Transverse colon (tissue), 4 donors: ENCODE data around the gene ARAP2. TPM values are rescaled to one million over a fixed set of nuclear protein-coding genes. Genes with fewer than 3 reads are reported as not detected.

Experiments
- DNase-seq: peaks from one replicate; pipeline ENCODE4 v3.0.0-alpha.2; 2019
- H3K27ac ChIP-seq, 4 donors: fragments of 200-600 bp; sonication (generic); 2 replicates each; pipeline ENCODE4 v1.5.1; 2016 to 2018; ENCODE audit warnings: inconsistent platforms in 4 of 4
- H3K27me3 ChIP-seq: fragments of 200-600 bp; sonication (generic); 2 replicates; pipeline ENCODE4 v1.5.1; 2017; ENCODE audit warnings: inconsistent platforms
- H3K36me3 ChIP-seq, 4 donors: fragments of 200-600 bp; sonication (generic); 2 replicates each; pipeline ENCODE4 v1.5.1; 2017 to 2019; ENCODE audit warnings: inconsistent platforms in 4 of 4
- H3K4me1 ChIP-seq, 4 donors: fragments of 200-600 bp; sonication (generic); 2 replicates each; pipeline ENCODE4 v1.5.1; 2017 to 2020; ENCODE audit warnings: inconsistent platforms in 4 of 4
- H3K4me3 ChIP-seq, 4 donors: fragments of 200-600 bp; sonication (generic); 1 replicate in 1 of 4; 2 replicates in 3 of 4; pipeline versions ENCODE4 v1.5.1 to v1.6.1; 2017 to 2019; ENCODE audit warnings: inconsistent platforms in 4 of 4
- H3K9me3 ChIP-seq, 2 donors: fragments of 200-600 bp; sonication (generic); 2 replicates each; pipeline ENCODE4 v1.5.1; 2017 to 2019; ENCODE audit warnings: inconsistent platforms in 2 of 2
- EP300 ChIP-seq: sonication (generic); formaldehyde crosslinking; IDR thresholded peaks from one replicate; pipeline ENCODE4 v1.6.1; 2017; ENCODE audit warnings: antibody characterized with exemption, low read depth
- POLR2A ChIP-seq: fragments of 450-650 bp; IDR thresholded peaks from one replicate; pipeline ENCODE4 v1.6.1; 2016; ENCODE audit warnings: antibody characterized with exemption, mild to moderate bottlenecking, moderate library complexity
- POLR2AphosphoS5 ChIP-seq, 3 donors: sonication (generic); formaldehyde crosslinking; IDR thresholded peaks; one replicate each; pipeline ENCODE4 v1.6.1; 2016; ENCODE audit warnings: antibody characterized with exemption in 3 of 3
- WGBS, 2 donors: methylation state at CpG; one replicate each; pipeline ENCODE4 v1.1.5; 2018; ENCODE audit warnings: low coverage in 1 of 2; 5-methylcytosine and 5-hydroxymethylcytosine counted together
- in situ Hi-C, 4 donors: fragments of 200-750 bp; cut with MboI; loops; one replicate each; pipeline versions ENCODE4 v1.15.0 to v1.15.1; 2017; ENCODE audit warnings: low sequenced_read_pairs in 3 of 4, low pct_ligation_motif_present in 1 of 4, low pct_unique_long_range_greater_than_20kb in 1 of 4
- intact Hi-C: fragments of 100-400 bp; cut with DNase I; formaldehyde crosslinking; loops from one replicate; pipeline ENCODE4 v1.15.1; 2023; ENCODE audit warnings: low total_unique reads
- total RNA-seq, 4 donors: library from RNA; depleted of rRNA; stranded (reverse); fragments of >200 nt; gene quantifications; one replicate each; pipeline ENCODE4 v1.1.0, GENCODE V29; 2016
- TF ChIP-seq, protein P1 (sequence below), 5 experiments: fragments of 200-600 bp in 3 of 5; fragments of 450-650 bp in 2 of 5; sonication (generic) in 3 of 5; IDR thresholded peaks; 1 replicate in 2 of 5; 2 replicates in 3 of 5; pipeline ENCODE4 v1.5.1; 2016 to 2017; ENCODE audit warnings: antibody characterized with exemption in 5 of 5, inconsistent platforms in 3 of 5, mild to moderate bottlenecking in 2 of 5, moderate library complexity in 1 of 5

Gene ARAP2
- total RNA-seq, 4 donors from 2014 or later = 42.3 to 108 (median 50.3) TPM

- intact Hi-C loops = no loop called here
These were observed 110.7 kb downstream of the ARAP2 start for GRCh38 chr4:36133658-36134057.

DNA sequence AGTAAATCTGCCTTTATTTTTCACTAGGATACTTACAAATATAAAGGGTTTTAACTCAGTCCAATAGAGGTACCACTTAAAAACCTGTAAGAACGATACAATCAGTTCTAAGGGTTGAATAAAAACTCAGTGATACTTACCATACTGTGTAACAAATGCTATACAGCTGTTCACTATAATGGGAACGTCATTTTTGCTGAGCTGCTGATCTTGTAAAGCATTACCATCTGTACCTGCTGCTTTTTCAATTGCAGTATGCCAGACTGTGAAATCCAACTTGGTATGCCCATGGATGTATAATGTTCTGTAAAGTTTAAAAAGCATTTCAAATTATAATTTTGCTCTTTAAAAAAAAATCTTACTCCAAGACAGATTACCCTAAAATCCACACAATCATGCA is 111.2 kb downstream of the ARAP2 start:
- DNase-seq = no peak
- 83 to 84% methylated on average over 2 of the region's 2 CpGs for WGBS, 2 donors
- H3K4me3 ChIP-seq = no peak overlapping the region
- no peaks in the 10 kb centered on the region for H3K4me1 ChIP-seq
- TF ChIP-seq POLR2AphosphoS5 (IDR thresholded peaks at IDR 0.05) = no peak
- no peak for TF ChIP-seq POLR2A
- no peak for TF ChIP-seq EP300
- TF ChIP-seq, protein P1, sequence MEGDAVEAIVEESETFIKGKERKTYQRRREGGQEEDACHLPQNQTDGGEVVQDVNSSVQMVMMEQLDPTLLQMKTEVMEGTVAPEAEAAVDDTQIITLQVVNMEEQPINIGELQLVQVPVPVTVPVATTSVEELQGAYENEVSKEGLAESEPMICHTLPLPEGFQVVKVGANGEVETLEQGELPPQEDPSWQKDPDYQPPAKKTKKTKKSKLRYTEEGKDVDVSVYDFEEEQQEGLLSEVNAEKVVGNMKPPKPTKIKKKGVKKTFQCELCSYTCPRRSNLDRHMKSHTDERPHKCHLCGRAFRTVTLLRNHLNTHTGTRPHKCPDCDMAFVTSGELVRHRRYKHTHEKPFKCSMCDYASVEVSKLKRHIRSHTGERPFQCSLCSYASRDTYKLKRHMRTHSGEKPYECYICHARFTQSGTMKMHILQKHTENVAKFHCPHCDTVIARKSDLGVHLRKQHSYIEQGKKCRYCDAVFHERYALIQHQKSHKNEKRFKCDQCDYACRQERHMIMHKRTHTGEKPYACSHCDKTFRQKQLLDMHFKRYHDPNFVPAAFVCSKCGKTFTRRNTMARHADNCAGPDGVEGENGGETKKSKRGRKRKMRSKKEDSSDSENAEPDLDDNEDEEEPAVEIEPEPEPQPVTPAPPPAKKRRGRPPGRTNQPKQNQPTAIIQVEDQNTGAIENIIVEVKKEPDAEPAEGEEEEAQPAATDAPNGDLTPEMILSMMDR (IDR thresholded peaks at IDR 0.05) = no peak
- no peaks in the 10 kb centered on the region for H3K9me3 ChIP-seq
- H3K27me3 ChIP-seq = no peaks in the 10 kb centered on the region
- H3K36me3 ChIP-seq = no peaks in the 10 kb centered on the region
- no peak overlapping the region for H3K27ac ChIP-seq
- in situ Hi-C loops (no loop called here), intact Hi-C loops (no loop called here)

More at GRCh38 chr4:36133658-36134057, 110.7 kb downstream of the ARAP2 start:
- DNase-seq = no peak
- Histone ChIP-seq H3K9me3 (no peaks in the 10 kb centered on the region), H3K27ac (no peak overlapping the region), H3K4me1 (no peaks in the 10 kb centered on the region), H3K36me3 (no peaks in the 10 kb centered on the region), H3K4me3 (no peak overlapping the region), H3K27me3 (no peaks in the 10 kb centered on the region)
- in situ Hi-C loops = no loop called here
- WGBS, 2 donors = 87 to 95% methylated on average over 3 of the region's 3 CpGs
- TF ChIP-seq, protein P1 (IDR thresholded peaks at IDR 0.05) = no peak
- TF ChIP-seq POLR2A (no peak), EP300 (no peak), POLR2AphosphoS5 (IDR thresholded peaks at IDR 0.05) (no peak)

DNA sequence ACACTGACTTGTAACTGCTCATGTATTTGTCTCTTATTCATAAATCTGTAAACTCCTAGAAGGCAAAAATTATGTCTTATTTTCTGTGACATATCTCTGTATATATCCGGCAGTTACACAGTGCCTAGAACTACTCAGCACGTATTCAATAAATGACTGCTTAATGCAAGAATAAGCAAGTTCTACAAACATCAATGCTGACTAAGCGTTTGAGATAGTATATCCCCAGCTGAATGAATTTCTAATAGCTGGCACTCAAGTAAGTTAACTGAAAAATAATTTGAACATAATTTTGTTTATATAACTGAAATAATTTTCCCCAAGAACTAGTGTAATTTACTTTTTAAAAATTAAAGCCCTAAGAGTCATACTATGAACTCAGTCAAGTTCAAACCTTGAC is 113.7 kb downstream of the ARAP2 start:
- 94 to 95% methylated on average over 3 of the region's 3 CpGs for WGBS, 2 donors
- intact Hi-C loops (no loop called here), in situ Hi-C loops (no loop called here)
- H3K27me3 ChIP-seq = no peaks in the 10 kb centered on the region
- H3K36me3 ChIP-seq = peaks cover 0 to 3% (median 0%) of the 10 kb centered on the region in 4 donors
- DNase-seq = no peak
- H3K9me3 ChIP-seq = no peaks in the 10 kb centered on the region
- no peaks in the 10 kb centered on the region for H3K4me1 ChIP-seq
- no peak overlapping the region for H3K27ac ChIP-seq
- TF ChIP-seq EP300 = no peak
- TF ChIP-seq, protein P1 (IDR thresholded peaks at IDR 0.05) = no peak
- no peak for TF ChIP-seq POLR2A
- TF ChIP-seq POLR2AphosphoS5 (IDR thresholded peaks at IDR 0.05) = no peak
- no peak overlapping the region for H3K4me3 ChIP-seq

DNA sequence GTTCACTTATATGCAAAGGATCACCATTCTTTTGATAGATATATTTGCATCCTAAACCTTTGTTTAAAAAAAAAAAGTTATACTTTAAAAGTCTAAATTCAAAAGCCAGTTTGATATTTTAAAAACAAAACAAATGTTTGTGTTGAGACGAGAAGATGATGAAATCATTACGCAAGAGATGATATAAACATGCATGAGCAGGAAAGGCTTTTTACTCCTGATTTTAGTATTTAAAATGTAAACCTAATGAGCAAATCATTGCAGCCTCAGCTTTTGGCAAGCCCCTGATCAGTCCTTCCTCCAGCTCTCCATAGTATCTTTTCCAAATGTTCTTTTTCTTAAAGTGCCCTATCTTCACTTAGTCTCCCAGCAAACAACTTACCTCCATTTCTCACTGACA is 115.6 kb downstream of the ARAP2 start:
- Histone ChIP-seq H3K4me3 (no peak overlapping the region), H3K4me1 (no peaks in the 10 kb centered on the region), H3K36me3 (peaks cover 0 to 3% (median 0%) of the 10 kb centered on the region in 4 donors), H3K9me3 (no peaks in the 10 kb centered on the region), H3K27me3 (no peaks in the 10 kb centered on the region), H3K27ac (no peak overlapping the region)
- in situ Hi-C loops = no loop called here
- no peak for DNase-seq
- no peak for TF ChIP-seq POLR2AphosphoS5 (IDR thresholded peaks at IDR 0.05)
- no peak for TF ChIP-seq EP300
- TF ChIP-seq, protein P1 (IDR thresholded peaks at IDR 0.05) = no peak
- TF ChIP-seq POLR2A = no peak
- intact Hi-C loops = no loop called here
- WGBS, 2 donors = 59 to 68% methylated on average over 2 of the region's 2 CpGs
